ENCODE results near the gene HHIP.

- TF ChIP-seq ZNF232 (CRISPR knock-in tag; IDR thresholded peaks at IDR 0.05) (no peak), KLF10 (CRISPR knock-in tag; IDR thresholded peaks at IDR 0.05) (no peak), SMAD3 (CRISPR knock-in tag; conservative IDR thresholded peaks at IDR 0.05) (no peak), ETV5 (CRISPR knock-in tag; IDR thresholded peaks at IDR 0.05; ENCODE audit: low read depth) (no peak), SMARCC2 (IDR thresholded peaks at IDR 0.05; ENCODE audit: low read depth) (no peak), CTCF (IDR thresholded peaks at IDR 0.05 in 2 of 3, conservative IDR thresholded peaks at IDR 0.05 in 1 of 3; ENCODE audit: insufficient read depth in 2 of 3, low read depth in 1 of 3, low read length in 3 of 3) (no peak), ATF2 (CRISPR knock-in tag; IDR thresholded peaks at IDR 0.05) (no peak), ZNF280B (CRISPR knock-in tag; IDR thresholded peaks at IDR 0.05) (no peak), POLR2AphosphoS5 (IDR thresholded peaks at IDR 0.05; ENCODE audit: control insufficient read depth, insufficient read depth, low read depth, low read length) (no peak)
Observed at GRCh38 chr4:144739511-144740033, 93.6 kb downstream of the HHIP start.
